ENCODE results near the gene PPP4R4.

- TF ChIP-seq CTCF (IDR thresholded peaks at IDR 0.05): no peak
- TF ChIP-seq POLR2A (IDR thresholded peaks at IDR 0.05): no peak
- TF ChIP-seq EP300 (IDR thresholded peaks at IDR 0.05): no peak
Observed at GRCh38 chr14:94292526-94292871, 118.4 kb downstream of the PPP4R4 start.
